Spleen (tissue), 11 donors: Measurements from ENCODE around the gene NTRK2. TPM values are rescaled to one million over a fixed set of nuclear protein-coding genes. Genes with fewer than 3 reads are reported as not detected.

Experiments used
- DNase-seq: peaks from one replicate; pipeline ENCODE4 v3.0.0-alpha.2; 2020
- H3K27ac ChIP-seq, 8 donors: fragments of 200-600 bp; sonication (generic) in 7 of 8; 1 replicate in 4 of 8; 2 replicates in 4 of 8; pipeline versions ENCODE4 v1.5.0 to v1.8.0; 2016 to 2021; ENCODE audit warnings: inconsistent platforms in 4 of 8, mild to moderate bottlenecking in 4 of 8, moderate library complexity in 1 of 8
- H3K27me3 ChIP-seq, 7 donors: fragments of 200-600 bp; sonication (generic) in 6 of 7; replicated peaks in 1 of 7; 1 replicate in 4 of 7; 2 replicates in 3 of 7; pipeline versions ENCODE4 v1.5.0 to v1.8.0; 2016 to 2021; ENCODE audit warnings: inconsistent platforms in 3 of 7, mild to moderate bottlenecking in 1 of 7
- H3K36me3 ChIP-seq, 6 donors: fragments of 200-600 bp; sonication (generic) in 5 of 6; 1 replicate in 4 of 6; 2 replicates in 2 of 6; pipeline versions ENCODE4 v1.5.0 to v1.8.0; 2016 to 2021; ENCODE audit warnings: inconsistent platforms in 2 of 6
- H3K4me1 ChIP-seq, 6 donors: fragments of 200-600 bp; sonication (generic) in 5 of 6; 1 replicate in 3 of 6; 2 replicates in 3 of 6; pipeline versions ENCODE4 v1.5.0 to v1.8.0; 2016 to 2021; ENCODE audit warnings: inconsistent platforms in 3 of 6
- H3K4me3 ChIP-seq, 8 donors: fragments of 200-600 bp; sonication (generic) in 7 of 8; 1 replicate in 4 of 8; 2 replicates in 4 of 8; pipeline versions ENCODE4 v1.5.0 to v1.8.0; 2016 to 2021; ENCODE audit warnings: inconsistent platforms in 4 of 8, mild to moderate bottlenecking in 4 of 8, moderate library complexity in 2 of 8
- H3K9me3 ChIP-seq, 8 donors: fragments of 200-600 bp; sonication (generic) in 7 of 8; 1 replicate in 4 of 8; 2 replicates in 4 of 8; pipeline versions ENCODE4 v1.5.0 to v1.8.0; 2016 to 2021; ENCODE audit warnings: inconsistent platforms in 4 of 8
- CTCF ChIP-seq, 11 experiments: fragments of 200-600 bp in 7 of 11; fragments of 450-650 bp in 4 of 11; sonication (generic) in 4 of 11; IDR thresholded peaks in 8 of 11; conservative IDR thresholded peaks in 3 of 11; 1 replicate in 7 of 11; 2 replicates in 4 of 11; pipeline versions ENCODE4 v1.4.0 to v1.8.0; 2016 to 2021; ENCODE audit warnings: antibody characterized with exemption in 11 of 11, inconsistent platforms in 4 of 11, mild to moderate bottlenecking in 1 of 11
- POLR2A ChIP-seq, 3 donors: fragments of 450-650 bp; IDR thresholded peaks; one replicate each; pipeline ENCODE4 v1.5.1; 2017; ENCODE audit warnings: antibody characterized with exemption in 3 of 3, mild to moderate bottlenecking in 1 of 3
- POLR2AphosphoS5 ChIP-seq, 3 donors: sonication (generic); formaldehyde crosslinking; IDR thresholded peaks; one replicate each; pipeline ENCODE4 v1.5.1; 2017; ENCODE audit warnings: antibody characterized with exemption in 3 of 3
- WGBS, 5 donors: extraction: QIAGEN DNeasy Blood & Tissue Kit in 3 of 5; methylation state at CpG; one replicate each; pipeline versions ENCODE4 v1.1.5 to v1.1.7; 2013 to 2018; 5-methylcytosine and 5-hydroxymethylcytosine counted together
- intact Hi-C: fragments of 100-400 bp; cut with DNase I; formaldehyde crosslinking; loops from one replicate; pipeline ENCODE4 v1.15.0; 2023; ENCODE audit warnings: low total_unique reads
- polyA plus RNA-seq, 3 donors: library from polyadenylated mRNA; stranded (reverse); fragments of 200-250 nt; gene quantifications; one replicate each; pipeline ENCODE4 v1.2.1, GENCODE V29; 2013
- total RNA-seq, 7 donors: library from RNA; depleted of rRNA in 3 of 7; stranded (reverse); fragments of >200 nt in 3 of 7; fragmentation: NEBNext Ultra II Directional in 4 of 7; extraction: Animal tissue kit (Norgen Biotek cat#: 25700) in 4 of 7; gene quantifications; one replicate each; pipeline versions ENCODE4 v1.1.0 to v1.2.1, GENCODE V29; 2016 to 2021
- donor health status: healthy with polysubstance abuse.
- donor health status: DM: no; HTN: no; CAD: no; lungs with moderate emphysema.
- donor health status: DM: no; HTN: no; CAD: no.
- donor health status: Bipolar disorder and iron deficiency.
- donor health status: healthy.
- donor health status: DM: no; HTN: no; CAD: no.
- donor health status: DM: yes; HTN: yes; CAD: no.

The NTRK2 gene
- total and polyA plus RNA-seq, 10 donors, result 0.63 to 22.7 (median 8.9) TPM

GRCh38 chr9:84924266-84924665 is 254.7 kb downstream of the NTRK2 start:
- Histone ChIP-seq H3K36me3 (no peaks in the 10 kb centered on the region), H3K4me1 (no peaks in the 10 kb centered on the region), H3K27ac (no peak overlapping the region), H3K4me3 (no peak overlapping the region), H3K9me3 (no peaks in the 10 kb centered on the region), H3K27me3 (peaks cover 0 to 4% (median 0%) of the 10 kb centered on the region in 7 donors)
- no peak for DNase-seq
- no peak for TF ChIP-seq POLR2A (IDR thresholded peaks at IDR 0.05)
- TF ChIP-seq CTCF (IDR thresholded peaks at IDR 0.05 in 8 of 11, conservative IDR thresholded peaks at IDR 0.05 in 3 of 11), result no peak
- 75 to 91% (median 85%) methylated on average over 6 of the region's 6 CpGs for WGBS, 5 donors
- intact Hi-C loops, result no loop called here

GRCh38 chr9:84925225-84925872 is 255.8 kb downstream of the NTRK2 start:
- no peaks in the 10 kb centered on the region for H3K9me3 ChIP-seq
- no peak overlapping the region for H3K4me3 ChIP-seq
- H3K27me3 ChIP-seq, result peaks cover 0 to 4% (median 0%) of the 10 kb centered on the region in 7 donors
- no peak for DNase-seq
- no peak overlapping the region for H3K27ac ChIP-seq
- TF ChIP-seq POLR2AphosphoS5 (IDR thresholded peaks at IDR 0.05), result no peak
- no peak for TF ChIP-seq POLR2A (IDR thresholded peaks at IDR 0.05)
- no peak for TF ChIP-seq CTCF (IDR thresholded peaks at IDR 0.05 in 8 of 11, conservative IDR thresholded peaks at IDR 0.05 in 3 of 11)
- intact Hi-C loops, result no loop called here
- no peaks in the 10 kb centered on the region for H3K36me3 ChIP-seq
- no peaks in the 10 kb centered on the region for H3K4me1 ChIP-seq
- 66 to 90% (median 83%) methylated on average over 7 of the region's 7 CpGs for WGBS, 5 donors

GRCh38 chr9:84926793-84927192 is 257.3 kb downstream of the NTRK2 start:
- 89 to 98% (median 95%) methylated on average over 3 of the region's 3 CpGs for WGBS, 5 donors
- Histone ChIP-seq H3K9me3 (no peaks in the 10 kb centered on the region), H3K4me3 (no peak overlapping the region), H3K27ac (no peak overlapping the region), H3K36me3 (no peaks in the 10 kb centered on the region), H3K4me1 (no peaks in the 10 kb centered on the region), H3K27me3 (peaks cover 0 to 4% (median 0%) of the 10 kb centered on the region in 7 donors)
- TF ChIP-seq CTCF (IDR thresholded peaks at IDR 0.05 in 8 of 11, conservative IDR thresholded peaks at IDR 0.05 in 3 of 11) (no peak), POLR2AphosphoS5 (IDR thresholded peaks at IDR 0.05) (no peak), POLR2A (IDR thresholded peaks at IDR 0.05) (no peak)
- intact Hi-C loops, result no loop called here
- DNase-seq, result no peak

GRCh38 chr9:84928419-84928818 is 258.9 kb downstream of the NTRK2 start:
- H3K4me1 ChIP-seq, result no peaks in the 10 kb centered on the region
- DNase-seq, result no peak
- H3K27me3 ChIP-seq, result no peaks in the 10 kb centered on the region
- H3K36me3 ChIP-seq, result no peaks in the 10 kb centered on the region
- H3K9me3 ChIP-seq, result no peaks in the 10 kb centered on the region
- H3K4me3 ChIP-seq, result no peak overlapping the region
- 89 to 95% (median 91%) methylated on average over 6 of the region's 6 CpGs for WGBS, 5 donors
- TF ChIP-seq POLR2A (IDR thresholded peaks at IDR 0.05) (no peak), CTCF (IDR thresholded peaks at IDR 0.05 in 8 of 11, conservative IDR thresholded peaks at IDR 0.05 in 3 of 11) (no peak), POLR2AphosphoS5 (IDR thresholded peaks at IDR 0.05) (no peak)
- intact Hi-C loops, result no loop called here
- no peak overlapping the region for H3K27ac ChIP-seq
